A673 (cell line): Measurements from ENCODE around the gene RDX.

Experiments used
- EZH2 ChIP-seq: fragments of 200-600 bp; sonication (generic); IDR thresholded peaks from 2 replicates; pipeline ENCODE4 v1.6.1; 2017; ENCODE audit warnings: borderline replicate concordance, low read depth, mild to moderate bottlenecking, mixed read lengths, antibody characterized with exemption, low read length; ENCODE audit not compliant: poor library complexity, severe bottlenecking
- TF ChIP-seq, protein P1 (sequence below): fragments of 300-800, 200-600 bp; sonication (generic); conservative IDR thresholded peaks from 2 replicates; pipeline ENCODE4 v1.5.1; 2017; ENCODE audit warnings: low read depth, mild to moderate bottlenecking, antibody characterized with exemption, low read length, moderate library complexity, mixed read lengths

- TF ChIP-seq, protein P1, sequence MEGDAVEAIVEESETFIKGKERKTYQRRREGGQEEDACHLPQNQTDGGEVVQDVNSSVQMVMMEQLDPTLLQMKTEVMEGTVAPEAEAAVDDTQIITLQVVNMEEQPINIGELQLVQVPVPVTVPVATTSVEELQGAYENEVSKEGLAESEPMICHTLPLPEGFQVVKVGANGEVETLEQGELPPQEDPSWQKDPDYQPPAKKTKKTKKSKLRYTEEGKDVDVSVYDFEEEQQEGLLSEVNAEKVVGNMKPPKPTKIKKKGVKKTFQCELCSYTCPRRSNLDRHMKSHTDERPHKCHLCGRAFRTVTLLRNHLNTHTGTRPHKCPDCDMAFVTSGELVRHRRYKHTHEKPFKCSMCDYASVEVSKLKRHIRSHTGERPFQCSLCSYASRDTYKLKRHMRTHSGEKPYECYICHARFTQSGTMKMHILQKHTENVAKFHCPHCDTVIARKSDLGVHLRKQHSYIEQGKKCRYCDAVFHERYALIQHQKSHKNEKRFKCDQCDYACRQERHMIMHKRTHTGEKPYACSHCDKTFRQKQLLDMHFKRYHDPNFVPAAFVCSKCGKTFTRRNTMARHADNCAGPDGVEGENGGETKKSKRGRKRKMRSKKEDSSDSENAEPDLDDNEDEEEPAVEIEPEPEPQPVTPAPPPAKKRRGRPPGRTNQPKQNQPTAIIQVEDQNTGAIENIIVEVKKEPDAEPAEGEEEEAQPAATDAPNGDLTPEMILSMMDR, result no peak
- TF ChIP-seq EZH2, result no peak
Measured at GRCh38 chr11:110297076-110297725, 787 bp upstream of the RDX start.
